Prostate gland (tissue), 2 donors: ENCODE results near the gene PRKCQ. TPM values are rescaled to one million over a fixed set of nuclear protein-coding genes. Genes with fewer than 3 reads are reported as not detected.

ENCODE experiments used
- DNase-seq: peaks from one replicate; pipeline ENCODE4 v3.0.0-alpha.2; 2019; ENCODE audit warnings: low spot score
- H3K27ac ChIP-seq, 2 donors: fragments of 200-600 bp; sonication (generic); 2 replicates each; pipeline ENCODE4 v1.5.1; 2017 to 2019
- H3K27me3 ChIP-seq: fragments of 200-600 bp; sonication (generic); replicated peaks from 2 replicates; pipeline ENCODE4 v1.5.1; 2019; ENCODE audit not compliant: insufficient read depth
- H3K36me3 ChIP-seq, 2 donors: fragments of 200-600 bp; sonication (generic); 1 replicate in 1 of 2; 2 replicates in 1 of 2; pipeline versions ENCODE4 v1.5.1 to v1.8.1; 2017 to 2019
- H3K4me1 ChIP-seq: fragments of 200-600 bp; sonication (generic); replicated peaks from 2 replicates; pipeline ENCODE4 v1.5.1; 2019
- H3K4me3 ChIP-seq, 2 donors: fragments of 200-600 bp; sonication (generic); 2 replicates each; pipeline ENCODE4 v1.5.1; 2017 to 2019
- H3K9me3 ChIP-seq: fragments of 200-600 bp; sonication (generic); 2 replicates; pipeline ENCODE4 v1.5.1; 2017
- POLR2A ChIP-seq: fragments of 450-650 bp; IDR thresholded peaks from one replicate; pipeline ENCODE4 v1.6.1; 2016; ENCODE audit warnings: antibody characterized with exemption, mild to moderate bottlenecking
- POLR2AphosphoS5 ChIP-seq: sonication (generic); formaldehyde crosslinking; IDR thresholded peaks from one replicate; pipeline ENCODE4 v1.6.1; 2017; ENCODE audit warnings: antibody characterized with exemption
- WGBS: methylation state at CpG from one replicate; pipeline ENCODE4 v1.1.5; 2018; 5-methylcytosine and 5-hydroxymethylcytosine counted together
- intact Hi-C: fragments of 100-400 bp; cut with DNase I; formaldehyde crosslinking; loops from one replicate; pipeline ENCODE4 v1.14.2; 2022
- total RNA-seq, 2 donors: library from RNA; depleted of rRNA; stranded (reverse); fragments of >200 nt; gene quantifications; one replicate each; pipeline ENCODE4 v1.1.0, GENCODE V29; 2016
- TF ChIP-seq, protein P1 (sequence below), 4 experiments: fragments of 200-600 bp in 2 of 4; fragments of 450-650 bp in 2 of 4; sonication (generic) in 2 of 4; IDR thresholded peaks; 1 replicate in 3 of 4; 2 replicates in 1 of 4; pipeline ENCODE4 v1.5.1; 2016 to 2019; ENCODE audit warnings: antibody characterized with exemption in 4 of 4, mild to moderate bottlenecking in 2 of 4, moderate library complexity in 2 of 4

The PRKCQ gene
- total RNA-seq, 2 donors from 2014 or later = 0.87 to 1.4 TPM

- DNase-seq = no peak
- no peak overlapping the region for H3K4me3 ChIP-seq
- no peaks in the 10 kb centered on the region for H3K4me1 ChIP-seq
- H3K36me3 ChIP-seq = no peaks in the 10 kb centered on the region
- no peaks in the 10 kb centered on the region for H3K27me3 ChIP-seq
- no peak overlapping the region for H3K27ac ChIP-seq
- no peak for TF ChIP-seq POLR2AphosphoS5
- TF ChIP-seq, protein P1, sequence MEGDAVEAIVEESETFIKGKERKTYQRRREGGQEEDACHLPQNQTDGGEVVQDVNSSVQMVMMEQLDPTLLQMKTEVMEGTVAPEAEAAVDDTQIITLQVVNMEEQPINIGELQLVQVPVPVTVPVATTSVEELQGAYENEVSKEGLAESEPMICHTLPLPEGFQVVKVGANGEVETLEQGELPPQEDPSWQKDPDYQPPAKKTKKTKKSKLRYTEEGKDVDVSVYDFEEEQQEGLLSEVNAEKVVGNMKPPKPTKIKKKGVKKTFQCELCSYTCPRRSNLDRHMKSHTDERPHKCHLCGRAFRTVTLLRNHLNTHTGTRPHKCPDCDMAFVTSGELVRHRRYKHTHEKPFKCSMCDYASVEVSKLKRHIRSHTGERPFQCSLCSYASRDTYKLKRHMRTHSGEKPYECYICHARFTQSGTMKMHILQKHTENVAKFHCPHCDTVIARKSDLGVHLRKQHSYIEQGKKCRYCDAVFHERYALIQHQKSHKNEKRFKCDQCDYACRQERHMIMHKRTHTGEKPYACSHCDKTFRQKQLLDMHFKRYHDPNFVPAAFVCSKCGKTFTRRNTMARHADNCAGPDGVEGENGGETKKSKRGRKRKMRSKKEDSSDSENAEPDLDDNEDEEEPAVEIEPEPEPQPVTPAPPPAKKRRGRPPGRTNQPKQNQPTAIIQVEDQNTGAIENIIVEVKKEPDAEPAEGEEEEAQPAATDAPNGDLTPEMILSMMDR (IDR thresholded peaks at IDR 0.05) = no peak
- TF ChIP-seq POLR2A = no peak
- H3K9me3 ChIP-seq = no peaks in the 10 kb centered on the region
- WGBS = 88% methylated on average over 12 of the region's 12 CpGs
- intact Hi-C loops = no loop called here
These were observed 39.6 kb upstream of the PRKCQ start for GRCh38 chr10:6619660-6620059.

- TF ChIP-seq, protein P1 (IDR thresholded peaks at IDR 0.05) = no peak
- no peak for TF ChIP-seq POLR2A
- no peak for TF ChIP-seq POLR2AphosphoS5
- H3K36me3 ChIP-seq = no peaks in the 10 kb centered on the region
- WGBS = 44% methylated on average over 1 of the region's 1 CpG
- intact Hi-C loops = no loop called here
- H3K27me3 ChIP-seq = no peaks in the 10 kb centered on the region
- H3K27ac ChIP-seq = no peak overlapping the region
- no peaks in the 10 kb centered on the region for H3K4me1 ChIP-seq
- no peak overlapping the region for H3K4me3 ChIP-seq
- H3K9me3 ChIP-seq = no peaks in the 10 kb centered on the region
- no peak for DNase-seq
These were observed 38.3 kb upstream of the PRKCQ start for GRCh38 chr10:6618340-6618739.

GRCh38 chr10:6617309-6618076 lies 37.4 kb upstream of the PRKCQ start:
- 89% methylated on average over 5 of the region's 5 CpGs for WGBS
- H3K9me3 ChIP-seq = no peaks in the 10 kb centered on the region
- TF ChIP-seq POLR2AphosphoS5 = no peak
- TF ChIP-seq, protein P1 (IDR thresholded peaks at IDR 0.05) = no peak
- TF ChIP-seq POLR2A = no peak
- no peak overlapping the region for H3K4me3 ChIP-seq
- intact Hi-C loops = no loop called here
- DNase-seq = no peak
- H3K4me1 ChIP-seq = no peaks in the 10 kb centered on the region
- H3K27ac ChIP-seq = no peak overlapping the region
- peaks cover 1% of the 10 kb centered on the region for H3K27me3 ChIP-seq
- no peaks in the 10 kb centered on the region for H3K36me3 ChIP-seq

- peaks cover 1% of the 10 kb centered on the region for H3K27me3 ChIP-seq
- H3K27ac ChIP-seq = no peak overlapping the region
- no peaks in the 10 kb centered on the region for H3K36me3 ChIP-seq
- no peak for DNase-seq
- intact Hi-C loops = no loop called here
- no peak overlapping the region for H3K4me3 ChIP-seq
- H3K4me1 ChIP-seq = no peaks in the 10 kb centered on the region
- no peak for TF ChIP-seq POLR2A
- TF ChIP-seq POLR2AphosphoS5 = no peak
- TF ChIP-seq, protein P1 (IDR thresholded peaks at IDR 0.05) = no peak
- H3K9me3 ChIP-seq = no peaks in the 10 kb centered on the region
- 53% methylated on average over 4 of the region's 4 CpGs for WGBS
These were observed 35.9 kb upstream of the PRKCQ start for GRCh38 chr10:6615971-6616370.

DNA sequence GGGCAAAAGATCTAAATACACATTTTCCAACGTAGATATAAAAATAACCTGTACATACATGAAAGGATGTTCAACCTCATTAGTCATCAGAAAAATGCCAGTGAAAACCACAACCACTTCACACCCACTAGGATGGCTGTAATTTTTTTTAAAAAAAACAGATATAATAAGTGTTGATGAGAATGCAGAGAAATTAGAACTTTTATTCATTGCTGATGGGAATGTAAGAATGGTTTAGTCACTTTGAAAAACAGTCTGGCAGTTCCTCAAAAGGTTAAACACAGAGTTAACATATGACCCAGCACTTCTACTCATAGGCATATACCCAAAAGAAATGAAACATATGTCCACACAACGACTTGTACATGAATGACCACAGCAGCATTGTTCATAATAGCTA lies 32.3 kb upstream of the PRKCQ start:
- Histone ChIP-seq H3K4me3 (no peak overlapping the region), H3K36me3 (no peaks in the 10 kb centered on the region), H3K27me3 (peaks cover 1% of the 10 kb centered on the region), H3K27ac (no peak overlapping the region), H3K4me1 (no peaks in the 10 kb centered on the region), H3K9me3 (no peaks in the 10 kb centered on the region)
- no peak for TF ChIP-seq POLR2A
- intact Hi-C loops = no loop called here
- no peak for DNase-seq
- WGBS = 53% methylated on average over 2 of the region's 2 CpGs
